NCI-H2107 treated with DMSO at 0.1 percent for 48 hours (cell line): ENCODE data around the gene C1GALT1C1L.
"Not testable (repeated sequence)": the region's sequence is repeated elsewhere in the genome, so short reads cannot be mapped to it uniquely, and the experiment has no call there.

Source experiments
- DNase-seq: peaks from one replicate; lab custom pipeline; 2025; ENCODE audit not compliant: unreplicated experiment; lab: John Stamatoyannopoulos, UW

C1GALT1C1L gene

GRCh38 chr2:43676322-43677050 lies at the start of gene C1GALT1C1L:
TSS of gene C1GALT1C1L (minus strand) at chr2:43676429. CDS start at chr2:43676322, 107 bp downstream.
- DNase-seq, result no peak

- DNase-seq, result no peak
These were observed 49.5 kb upstream of the C1GALT1C1L start for GRCh38 chr2:43725711-43726246.

GRCh38 chr2:43724728-43725526 lies 48.7 kb upstream of the C1GALT1C1L start:
- no peak for DNase-seq

GRCh38 chr2:43718530-43719124 lies 42.4 kb upstream of the C1GALT1C1L start:
- no peak for DNase-seq

GRCh38 chr2:43717322-43717721 lies 41.1 kb upstream of the C1GALT1C1L start:
- no peak for DNase-seq

GRCh38 chr2:43715300-43716098 lies 39.3 kb upstream of the C1GALT1C1L start:
- no peak for DNase-seq

GRCh38 chr2:43714164-43714563 lies 37.9 kb upstream of the C1GALT1C1L start:
- DNase-seq, result no peak

GRCh38 chr2:43710866-43711265 lies 34.6 kb upstream of the C1GALT1C1L start:
- no peak for DNase-seq

GRCh38 chr2:43708891-43709290 lies 32.7 kb upstream of the C1GALT1C1L start:
- no peak for DNase-seq

- DNase-seq, result no peak
These were observed 31.9 kb upstream of the C1GALT1C1L start for GRCh38 chr2:43708178-43708577.

GRCh38 chr2:43707255-43708015 lies 31.2 kb upstream of the C1GALT1C1L start:
- no peak for DNase-seq

GRCh38 chr2:43701111-43701510 lies 24.9 kb upstream of the C1GALT1C1L start:
- DNase-seq, result no peak

- DNase-seq, result no peak
These were observed 23.5 kb upstream of the C1GALT1C1L start for GRCh38 chr2:43699761-43700160.

GRCh38 chr2:43698140-43698539 lies 21.9 kb upstream of the C1GALT1C1L start:
- not testable (repeated sequence) for DNase-seq

GRCh38 chr2:43692428-43692994 lies 16.3 kb upstream of the C1GALT1C1L start:
- no peak for DNase-seq

- DNase-seq, result no peak
These were observed 13.8 kb upstream of the C1GALT1C1L start for GRCh38 chr2:43689999-43690398.

GRCh38 chr2:43685357-43685756 lies 9.1 kb upstream of the C1GALT1C1L start:
- DNase-seq, result no peak

- DNase-seq, result not testable (repeated sequence)
These were observed 1.6 kb upstream of the C1GALT1C1L start for GRCh38 chr2:43677783-43678182.

GRCh38 chr2:43675646-43676321 lies 445 bp downstream of the C1GALT1C1L start:
- DNase-seq, result no peak
